Activated CD4-positive, CD25-positive, alpha-beta regulatory T cell treated with anti-CD3 and anti-CD28 coated beads, Interleukin-2, amount 50 U/mL, for 72 hours (primary cell): ENCODE data around the gene MSTN.

ENCODE experiments used
- DNase-seq: peaks from one replicate; pipeline ENCODE4 v3.0.0; 2021

MSTN gene

GRCh38 chr2:190062601-190063000, at the start of gene MSTN:
Gene MSTN, minus strand, starts transcription at chr2:190062729. Its CDS starts 133 bp downstream, at chr2:190062596.
- DNase-seq: no peak

- DNase-seq: no peak
These were observed 48.6 kb upstream of the MSTN start for GRCh38 chr2:190111166-190111565.

GRCh38 chr2:190110699-190111098, 48.2 kb upstream of the MSTN start:
- DNase-seq: no peak

GRCh38 chr2:190110131-190110530, 47.6 kb upstream of the MSTN start:
- no peak for DNase-seq

- DNase-seq: no peak
These were observed 44.9 kb upstream of the MSTN start for GRCh38 chr2:190107409-190107808.

GRCh38 chr2:190106783-190107182, 44.3 kb upstream of the MSTN start:
- no peak for DNase-seq

- no peak for DNase-seq
These were observed 43.0 kb upstream of the MSTN start for GRCh38 chr2:190105554-190105953.

- DNase-seq: no peak
These were observed 40.6 kb upstream of the MSTN start for GRCh38 chr2:190103144-190103543.

GRCh38 chr2:190099890-190100697, 37.6 kb upstream of the MSTN start:
- no peak for DNase-seq

GRCh38 chr2:190098851-190099250, 36.3 kb upstream of the MSTN start:
- DNase-seq: no peak

GRCh38 chr2:190097115-190097514, 34.6 kb upstream of the MSTN start:
- no peak for DNase-seq

- no peak for DNase-seq
These were observed 31.9 kb upstream of the MSTN start for GRCh38 chr2:190094316-190094871.

- DNase-seq: no peak
These were observed 31.3 kb upstream of the MSTN start for GRCh38 chr2:190093793-190094192.

- DNase-seq: no peak
These were observed 27.6 kb upstream of the MSTN start for GRCh38 chr2:190090148-190090547.

- DNase-seq: no peak
These were observed 26.4 kb upstream of the MSTN start for GRCh38 chr2:190088917-190089316.

- DNase-seq: no peak
These were observed 22.2 kb upstream of the MSTN start for GRCh38 chr2:190084704-190085103.

- DNase-seq: no peak
These were observed 19.6 kb upstream of the MSTN start for GRCh38 chr2:190082118-190082517.

GRCh38 chr2:190080527-190081049, 18.1 kb upstream of the MSTN start:
- DNase-seq: no peak

GRCh38 chr2:190079160-190079559, 16.6 kb upstream of the MSTN start:
- DNase-seq: no peak

- no peak for DNase-seq
These were observed 13.1 kb upstream of the MSTN start for GRCh38 chr2:190075623-190076022.

GRCh38 chr2:190069936-190070696, 7.6 kb upstream of the MSTN start:
- DNase-seq: no peak

- DNase-seq: no peak
These were observed 6.2 kb upstream of the MSTN start for GRCh38 chr2:190068764-190069163.

GRCh38 chr2:190065839-190066238, 3.3 kb upstream of the MSTN start:
- no peak for DNase-seq

GRCh38 chr2:190063624-190064023, 1.1 kb upstream of the MSTN start:
- no peak for DNase-seq
